Activated CD8-positive, alpha-beta T cell treated with anti-CD3 and anti-CD28 coated beads for 36 hours (primary cell): ENCODE results near the gene LIN28B. TPM values are rescaled to one million over a fixed set of nuclear protein-coding genes. Genes with fewer than 3 reads are reported as not detected.

Experiments used
- ATAC-seq: fragments of 200-7000 bp; cut with Tn5 transposase; one replicate; pipeline ENCODE4 v1.10.0; 2021; ENCODE audit warnings: mild to moderate bottlenecking, moderate library complexity
- CTCF ChIA-PET: fragments of 350-600 bp; sonication (Branson Sonifier 250); formaldehyde crosslinking; loops from one replicate; lab custom pipeline; 2021; ENCODE audit warnings: antibody characterized with exemption; lab: Charles Lee
- POLR2A ChIA-PET: fragments of 350-600 bp; sonication (Branson Sonifier 250); formaldehyde crosslinking; loops from one replicate; lab custom pipeline; 2021; ENCODE audit warnings: antibody characterized with exemption; lab: Charles Lee
- DNase-seq: peaks from one replicate; pipeline ENCODE4 v3.0.0-alpha.2; 2020
- H3K27ac Mint-ChIP-seq: one replicate; pipeline ENCODE4 v1.8.0; 2021; ENCODE audit warnings: mild to moderate bottlenecking, mixed read lengths
- H3K27me3 Mint-ChIP-seq: one replicate; pipeline ENCODE4 v1.8.0; 2021; ENCODE audit warnings: mixed read lengths
- H3K36me3 Mint-ChIP-seq: one replicate; pipeline ENCODE4 v1.8.0; 2021; ENCODE audit warnings: low read depth, mixed read lengths
- H3K4me1 Mint-ChIP-seq: one replicate; pipeline ENCODE4 v1.8.0; 2021; ENCODE audit warnings: low read depth, mixed read lengths
- H3K4me3 Mint-ChIP-seq: one replicate; pipeline ENCODE4 v1.8.0; 2021; ENCODE audit warnings: mild to moderate bottlenecking, moderate library complexity, mixed read lengths
- H3K9me3 Mint-ChIP-seq: one replicate; pipeline ENCODE4 v1.8.0; 2021; ENCODE audit warnings: mixed read lengths
- intact Hi-C: fragments of 100-400 bp; cut with micrococcal nuclease; formaldehyde crosslinking; loops from one replicate; pipeline ENCODE4 v1.10.0; 2022
- total RNA-seq, 2 experiments: library from RNA; stranded (reverse); gene quantifications; one replicate each; pipeline ENCODE4 v1.2.3, GENCODE V29; 2021
- TF ChIP-seq, protein P1 (sequence below): fragments of 200-600 bp; IDR thresholded peaks from one replicate; pipeline ENCODE4 v1.8.0; 2022; ENCODE audit warnings: antibody characterized with exemption, mild to moderate bottlenecking

The LIN28B gene
- total RNA-seq, 2 experiments from 2014 or later: not detected

DNA sequence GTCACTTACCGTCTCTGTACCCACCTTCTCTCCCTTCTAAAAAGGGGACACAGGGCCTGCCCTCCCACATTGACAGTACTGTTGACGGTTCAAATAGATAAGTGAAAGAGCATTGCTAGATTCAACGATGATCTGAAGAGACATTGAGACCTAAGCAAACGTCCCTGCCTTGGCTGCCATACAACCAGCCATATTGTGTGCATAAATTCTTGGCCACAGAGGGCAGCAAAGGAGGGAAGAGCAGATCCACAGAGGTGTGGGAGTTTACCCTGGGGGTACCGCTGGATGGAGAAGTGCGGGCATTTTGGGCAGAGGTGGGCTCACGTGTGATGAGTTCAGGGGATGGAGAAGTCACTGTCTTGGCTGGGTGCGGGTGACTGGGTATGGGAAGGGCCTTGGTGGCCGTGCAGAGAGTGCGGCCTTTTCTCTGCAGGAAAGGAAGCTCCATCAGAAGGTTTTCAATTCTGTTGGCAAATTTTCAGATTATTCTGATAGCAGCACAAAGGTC is 137.3 kb downstream of the LIN28B start:
- ChIA-PET CTCF (interaction anchor here (1.0 kb wide), 1 partner anchor 17 kb away, joined by 3 read pairs; no protein-coding TSS in a partner anchor), POLR2A (no interaction called here)
- no peak overlapping the region for H3K4me3 Mint-ChIP-seq
- no peaks in the 10 kb centered on the region for H3K9me3 Mint-ChIP-seq
- no peak for ATAC-seq
- TF ChIP-seq, protein P1, sequence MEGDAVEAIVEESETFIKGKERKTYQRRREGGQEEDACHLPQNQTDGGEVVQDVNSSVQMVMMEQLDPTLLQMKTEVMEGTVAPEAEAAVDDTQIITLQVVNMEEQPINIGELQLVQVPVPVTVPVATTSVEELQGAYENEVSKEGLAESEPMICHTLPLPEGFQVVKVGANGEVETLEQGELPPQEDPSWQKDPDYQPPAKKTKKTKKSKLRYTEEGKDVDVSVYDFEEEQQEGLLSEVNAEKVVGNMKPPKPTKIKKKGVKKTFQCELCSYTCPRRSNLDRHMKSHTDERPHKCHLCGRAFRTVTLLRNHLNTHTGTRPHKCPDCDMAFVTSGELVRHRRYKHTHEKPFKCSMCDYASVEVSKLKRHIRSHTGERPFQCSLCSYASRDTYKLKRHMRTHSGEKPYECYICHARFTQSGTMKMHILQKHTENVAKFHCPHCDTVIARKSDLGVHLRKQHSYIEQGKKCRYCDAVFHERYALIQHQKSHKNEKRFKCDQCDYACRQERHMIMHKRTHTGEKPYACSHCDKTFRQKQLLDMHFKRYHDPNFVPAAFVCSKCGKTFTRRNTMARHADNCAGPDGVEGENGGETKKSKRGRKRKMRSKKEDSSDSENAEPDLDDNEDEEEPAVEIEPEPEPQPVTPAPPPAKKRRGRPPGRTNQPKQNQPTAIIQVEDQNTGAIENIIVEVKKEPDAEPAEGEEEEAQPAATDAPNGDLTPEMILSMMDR: no peak
- no peaks in the 10 kb centered on the region for H3K27me3 Mint-ChIP-seq
- no peak for DNase-seq
- intact Hi-C loops: no loop called here
- H3K27ac Mint-ChIP-seq: no peak overlapping the region
- no peaks in the 10 kb centered on the region for H3K36me3 Mint-ChIP-seq
- no peaks in the 10 kb centered on the region for H3K4me1 Mint-ChIP-seq

DNA sequence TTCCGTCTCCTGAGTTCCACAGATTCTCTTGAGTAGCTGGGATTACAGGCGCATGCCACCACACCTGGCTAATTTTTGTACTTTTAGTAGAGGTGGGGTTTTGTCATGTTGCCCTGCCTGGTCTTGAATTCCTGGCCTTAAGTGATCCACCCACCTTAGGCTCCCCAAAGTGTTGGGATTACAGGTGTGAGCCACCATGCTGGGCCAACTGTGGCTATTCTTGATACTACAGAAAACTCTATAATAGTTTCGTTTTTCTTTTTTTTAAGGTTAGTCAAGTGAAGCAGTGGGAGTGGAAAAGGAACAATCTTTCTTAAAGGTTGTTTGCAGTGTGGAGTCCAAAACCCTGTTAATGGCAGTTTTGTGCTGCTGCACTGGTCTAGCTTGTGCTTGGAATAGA is 138.2 kb downstream of the LIN28B start:
- Mint-ChIP-seq H3K27ac (no peak overlapping the region), H3K36me3 (no peaks in the 10 kb centered on the region), H3K9me3 (no peaks in the 10 kb centered on the region), H3K4me1 (no peaks in the 10 kb centered on the region), H3K27me3 (no peaks in the 10 kb centered on the region), H3K4me3 (no peak overlapping the region)
- intact Hi-C loops: no loop called here
- DNase-seq: no peak
- ChIA-PET CTCF (interaction anchor here (1.0 to 4.6 kb wide), 2 partner anchors 8 to 18 kb away, joined by 3 to 28 read pairs; no protein-coding TSS in a partner anchor), POLR2A (no interaction called here)
- TF ChIP-seq, protein P1: no peak
- no peak for ATAC-seq

DNA sequence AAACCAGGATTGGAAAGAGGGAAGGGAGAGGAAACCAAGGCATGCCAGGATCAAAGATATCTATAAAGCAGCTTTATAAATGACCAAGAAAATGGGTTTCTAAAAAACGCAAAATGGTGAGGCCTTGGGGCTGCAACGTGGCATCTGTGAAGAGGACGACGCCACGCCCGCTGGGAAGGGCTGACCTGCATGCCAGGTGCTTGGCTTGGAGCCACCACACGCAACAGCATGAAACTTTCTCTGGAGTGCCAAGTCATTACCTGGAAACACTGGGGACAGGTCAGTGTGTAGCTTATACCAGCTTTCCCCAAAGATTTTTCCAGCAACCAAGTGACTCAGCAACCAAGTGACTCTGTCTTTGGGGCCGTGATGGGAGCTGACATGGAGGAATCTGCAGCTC is 140.4 kb downstream of the LIN28B start:
- DNase-seq: no peak

DNA sequence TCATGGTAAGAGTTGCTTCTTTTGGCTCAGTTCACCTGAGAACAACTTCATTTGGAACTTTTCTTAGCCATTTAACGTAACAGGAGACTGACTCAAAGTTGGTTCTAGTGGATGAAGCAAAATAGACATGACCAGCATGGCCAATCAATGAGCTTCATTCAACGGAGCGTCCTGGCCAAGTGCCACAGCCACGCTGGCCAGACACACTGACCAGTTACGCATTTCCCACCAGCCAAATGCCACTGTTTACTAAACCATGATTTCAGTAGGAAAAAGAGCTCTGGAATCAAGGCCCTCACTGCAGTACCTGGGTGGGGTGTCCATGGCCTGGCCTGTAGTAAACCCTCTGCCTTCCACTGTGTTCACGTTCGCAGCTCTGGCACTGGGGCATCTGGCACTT is 142.5 kb downstream of the LIN28B start:
- ChIA-PET CTCF (interaction anchor here (4.6 kb wide), 1 partner anchor 12 kb away, joined by 28 read pairs; no protein-coding TSS in a partner anchor), POLR2A (no interaction called here)
- Mint-ChIP-seq H3K27ac (no peak overlapping the region), H3K36me3 (no peaks in the 10 kb centered on the region), H3K9me3 (no peaks in the 10 kb centered on the region), H3K27me3 (peaks cover 5% of the 10 kb centered on the region), H3K4me3 (no peak overlapping the region), H3K4me1 (no peaks in the 10 kb centered on the region)
- intact Hi-C loops: no loop called here
- DNase-seq (no peak), ATAC-seq (no peak)
- TF ChIP-seq, protein P1: no peak

More for the DNA sequence above, 140.4 kb downstream of the LIN28B start:
- CTCF ChIA-PET: interaction anchor here (1.2 to 4.6 kb wide), 3 partner anchors 10 to 20 kb away, joined by 3 to 28 read pairs (median 4); no protein-coding TSS in a partner anchor
- Mint-ChIP-seq H3K9me3 (no peaks in the 10 kb centered on the region), H3K27me3 (no peaks in the 10 kb centered on the region), H3K36me3 (no peaks in the 10 kb centered on the region), H3K27ac (no peak overlapping the region), H3K4me3 (no peak overlapping the region), H3K4me1 (no peaks in the 10 kb centered on the region)
- POLR2A ChIA-PET: interaction anchor here (0.6 kb wide), 1 partner anchor 661 kb away, joined by 3 read pairs; no protein-coding TSS in a partner anchor
- intact Hi-C loops: no loop called here
- ATAC-seq: no peak
- TF ChIP-seq, protein P1: no peak

- H3K27ac Mint-ChIP-seq: no peak overlapping the region
- intact Hi-C loops: no loop called here
- no peak overlapping the region for H3K4me3 Mint-ChIP-seq
Observed at GRCh38 chr6:105102186-105102585, 145.3 kb downstream of the LIN28B start.

More at GRCh38 chr6:105102186-105102585, 145.3 kb downstream of the LIN28B start:
- no peaks in the 10 kb centered on the region for H3K36me3 Mint-ChIP-seq
- ATAC-seq (no peak), DNase-seq (no peak)
- H3K27me3 Mint-ChIP-seq: peaks cover 7% of the 10 kb centered on the region
- CTCF ChIA-PET: no interaction called here
- TF ChIP-seq, protein P1: no peak
- POLR2A ChIA-PET: no interaction called here
- H3K4me1 Mint-ChIP-seq: no peaks in the 10 kb centered on the region
- no peaks in the 10 kb centered on the region for H3K9me3 Mint-ChIP-seq
